HG02571 (cell line): ENCODE results near the gene ZNF839.
"Not testable (repeated sequence)": the region's sequence is repeated elsewhere in the genome, so short reads cannot be mapped to it uniquely, and the experiment has no call there.

Experiments used
- ATAC-seq: cut with Tn5 transposase; IDR thresholded peaks from one replicate; pipeline ENCODE4 v1.9.1; 2021; ENCODE audit warnings: mild to moderate bottlenecking, moderate library complexity; ENCODE audit not compliant: unreplicated experiment

Gene ZNF839

DNA sequence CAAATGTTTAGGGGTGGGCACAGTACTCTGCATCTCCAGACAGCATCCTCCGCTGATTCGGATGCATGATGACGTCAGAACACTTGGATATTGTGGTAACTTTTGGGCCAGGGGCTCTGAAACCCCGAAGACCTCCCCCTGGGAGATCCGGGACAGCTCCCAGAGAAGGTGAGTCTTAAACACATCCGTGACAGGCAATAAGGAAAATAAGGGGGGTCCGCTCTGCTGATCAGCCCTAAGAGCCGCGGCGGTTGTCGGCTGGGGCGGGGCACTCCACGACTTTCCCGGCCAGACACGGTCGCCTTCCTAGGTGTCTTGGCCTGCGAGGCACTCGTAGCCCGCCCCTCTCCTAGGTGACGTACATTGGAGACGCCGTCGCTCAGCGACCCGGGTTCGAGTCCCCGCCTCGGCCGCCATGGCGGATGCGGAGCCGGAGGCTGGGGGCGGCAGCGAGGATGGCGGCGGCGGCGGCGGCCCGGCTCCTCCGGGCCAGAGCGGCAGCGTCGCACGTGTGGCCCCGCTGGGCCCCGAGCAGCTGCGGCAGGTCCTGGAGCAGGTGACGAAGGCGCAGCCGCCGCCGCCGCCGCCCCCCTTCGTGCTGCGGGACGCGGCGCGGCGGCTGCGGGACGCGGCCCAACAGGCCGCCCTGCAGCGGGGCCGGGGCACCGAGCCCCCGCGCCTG, at the start of gene ZNF839:
ZNF839 (plus strand) TSS at position 396 of the 682 bp plus-strand sequence; CDS start at position 416, 20 bp downstream.
- peak; percentile 47 for ATAC-seq

DNA sequence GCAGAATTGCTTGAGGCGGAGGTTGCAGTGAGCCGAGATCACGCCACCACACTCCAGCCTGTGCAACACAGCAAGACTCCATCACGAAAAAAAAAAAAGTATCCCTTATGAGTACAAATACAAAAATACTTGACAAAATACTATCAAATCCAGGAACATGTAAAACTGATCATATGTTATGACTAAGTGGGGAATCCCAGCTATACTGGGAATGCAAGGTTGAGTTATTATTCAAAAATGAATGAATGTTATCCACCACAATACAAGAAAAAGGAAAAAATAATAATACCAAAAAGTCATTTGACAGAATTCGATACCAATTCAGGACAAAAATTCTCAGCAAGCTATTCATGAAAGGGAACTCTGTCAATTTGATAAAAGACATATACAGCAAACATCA, 47.2 kb upstream of the ZNF839 start:
- ATAC-seq = no peak

DNA sequence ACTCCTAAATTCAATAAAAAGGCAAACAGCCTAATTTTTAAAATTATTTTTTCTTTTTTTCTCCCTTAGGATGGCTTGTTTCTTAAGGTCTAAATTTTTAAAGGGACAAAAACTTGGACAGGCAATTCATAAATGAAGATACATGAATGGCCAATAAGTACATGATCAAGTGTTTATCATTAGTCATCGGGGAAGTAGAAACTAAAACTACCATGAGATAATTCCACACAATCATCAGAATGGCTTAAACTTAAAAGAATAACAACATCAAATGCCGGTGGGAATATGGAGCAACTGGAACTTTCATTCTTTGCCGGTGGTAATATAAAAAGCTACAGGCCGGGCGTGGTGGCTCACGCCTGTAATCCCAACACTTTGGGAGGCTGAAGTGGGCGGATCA, 43.7 kb upstream of the ZNF839 start:
- no peak for ATAC-seq

DNA sequence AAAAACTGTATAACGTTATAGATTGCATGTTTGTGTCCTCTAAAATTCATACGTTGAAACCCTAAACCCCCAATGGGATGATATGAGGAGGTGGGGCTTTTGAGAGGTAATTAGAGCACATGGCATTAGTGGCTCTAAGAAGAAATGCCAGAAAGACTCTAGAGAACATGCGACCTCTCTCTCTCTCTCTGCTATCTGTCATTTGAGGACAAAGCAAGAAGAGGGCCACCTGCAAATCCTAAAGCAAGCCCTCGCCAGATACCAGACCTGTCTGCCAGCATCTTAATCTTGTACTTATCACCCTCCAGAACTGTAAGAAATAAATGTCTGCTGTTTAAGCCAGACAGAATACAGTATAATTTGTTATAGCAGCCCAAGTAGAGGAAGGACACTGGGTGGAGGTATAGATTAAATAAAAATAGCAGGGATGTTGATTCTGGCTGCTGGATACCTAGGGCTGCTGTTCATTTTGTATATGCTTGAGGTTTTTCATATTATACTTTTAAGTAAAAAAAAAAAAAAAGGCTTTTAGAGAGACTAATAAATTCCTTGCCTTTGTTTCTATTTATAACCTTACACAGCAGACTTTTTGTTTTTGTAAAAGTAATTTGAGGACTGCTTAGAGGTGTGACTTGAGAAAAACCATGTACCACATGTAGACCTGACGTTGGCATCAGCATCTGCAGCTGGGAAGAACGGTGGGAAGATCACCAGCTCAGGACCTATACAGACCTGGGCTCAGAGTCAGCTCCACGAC, 41.5 kb upstream of the ZNF839 start:
- ATAC-seq = no peak

DNA sequence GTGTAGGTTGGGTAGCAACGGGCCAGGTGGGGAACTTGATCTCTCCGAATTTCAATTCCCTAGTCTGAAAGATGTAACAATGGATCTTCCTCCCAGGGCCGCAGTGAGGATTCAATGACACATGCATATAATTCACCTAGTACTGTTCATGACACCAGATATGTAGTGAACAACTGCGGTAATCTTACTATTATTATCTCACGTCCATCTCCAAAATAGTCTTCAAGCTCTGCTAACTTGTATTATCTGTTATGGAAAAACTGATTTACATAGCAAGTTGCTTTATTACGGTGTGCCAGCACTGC, 41.0 kb upstream of the ZNF839 start:
- no peak for ATAC-seq

DNA sequence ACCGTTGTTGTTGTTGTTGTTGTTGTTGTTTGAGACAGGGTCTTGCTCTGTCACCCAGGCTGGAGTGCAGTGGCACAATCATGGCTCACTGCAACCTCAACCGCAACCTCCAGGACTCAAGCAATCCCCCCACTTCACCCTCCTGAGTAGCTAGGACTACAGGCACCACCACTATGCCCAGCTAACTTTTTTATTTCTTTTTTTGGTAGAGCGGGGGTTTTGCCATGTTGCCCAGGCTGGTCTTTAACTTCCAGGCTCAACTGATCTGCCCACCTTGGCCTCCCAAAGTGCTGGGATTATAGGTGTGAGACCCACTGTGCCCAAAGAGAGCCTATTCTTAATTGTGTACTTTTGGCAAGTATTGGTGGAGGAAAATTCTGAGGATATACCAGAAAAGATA, 40.3 kb upstream of the ZNF839 start:
- ATAC-seq = no peak

DNA sequence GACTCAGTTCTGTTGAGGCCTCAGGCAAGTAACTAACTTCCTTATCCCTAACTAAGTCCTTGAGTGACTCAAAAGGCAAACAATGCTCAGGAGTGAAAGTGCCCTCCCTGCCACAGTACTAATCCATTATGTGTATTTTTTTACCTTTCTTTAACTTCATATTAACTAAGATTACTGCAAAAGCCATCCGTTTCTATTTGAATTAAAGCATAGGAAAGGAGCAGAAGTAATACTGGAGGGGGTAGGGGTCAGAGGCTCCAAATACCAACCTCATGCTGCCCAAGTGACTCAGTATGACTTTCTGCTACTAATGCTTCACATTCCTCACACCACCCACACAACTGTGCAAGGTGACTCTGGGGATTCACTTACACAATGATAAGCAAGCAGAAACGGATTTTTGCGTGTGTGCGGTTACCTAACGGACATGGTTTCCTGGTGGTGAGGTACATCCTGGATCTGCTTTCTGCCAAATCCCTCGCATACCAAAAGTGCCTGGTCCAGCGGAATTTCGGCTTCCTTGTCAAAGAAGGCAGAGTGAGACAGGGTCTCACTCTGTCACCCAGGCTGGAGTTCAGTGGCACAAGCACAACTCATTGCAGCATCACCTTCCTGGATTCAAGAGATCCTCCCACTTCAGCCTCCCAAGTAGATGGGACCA, 39.7 kb upstream of the ZNF839 start:
- no peak for ATAC-seq

DNA sequence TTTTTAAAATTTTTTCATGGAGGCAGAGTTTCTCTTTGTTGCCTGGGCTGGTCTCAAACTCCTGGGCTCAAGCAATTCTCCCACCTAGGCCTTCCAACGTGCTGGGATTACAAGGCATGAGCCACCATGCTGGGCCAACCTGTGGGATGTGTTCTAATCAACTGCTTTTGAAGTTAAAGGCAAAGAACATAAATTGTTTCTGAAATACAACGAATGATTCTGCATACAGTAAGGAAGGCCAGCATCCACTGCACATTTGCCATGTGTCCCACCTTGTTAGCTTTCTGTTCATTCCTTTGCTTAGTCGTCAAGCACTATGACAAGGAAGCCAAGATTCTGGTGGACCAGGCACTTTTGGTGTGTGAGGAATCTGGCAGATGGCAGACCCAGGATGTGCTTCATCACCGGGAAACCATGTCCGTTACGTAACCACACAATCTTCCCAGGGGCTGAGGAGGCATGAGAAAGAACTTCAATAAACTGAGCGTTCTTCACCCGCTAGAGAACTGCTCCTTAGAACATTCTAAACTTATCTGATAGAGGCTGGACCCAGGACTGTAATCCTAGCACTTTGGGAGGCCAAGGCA, 39.1 kb upstream of the ZNF839 start:
- no peak for ATAC-seq

DNA sequence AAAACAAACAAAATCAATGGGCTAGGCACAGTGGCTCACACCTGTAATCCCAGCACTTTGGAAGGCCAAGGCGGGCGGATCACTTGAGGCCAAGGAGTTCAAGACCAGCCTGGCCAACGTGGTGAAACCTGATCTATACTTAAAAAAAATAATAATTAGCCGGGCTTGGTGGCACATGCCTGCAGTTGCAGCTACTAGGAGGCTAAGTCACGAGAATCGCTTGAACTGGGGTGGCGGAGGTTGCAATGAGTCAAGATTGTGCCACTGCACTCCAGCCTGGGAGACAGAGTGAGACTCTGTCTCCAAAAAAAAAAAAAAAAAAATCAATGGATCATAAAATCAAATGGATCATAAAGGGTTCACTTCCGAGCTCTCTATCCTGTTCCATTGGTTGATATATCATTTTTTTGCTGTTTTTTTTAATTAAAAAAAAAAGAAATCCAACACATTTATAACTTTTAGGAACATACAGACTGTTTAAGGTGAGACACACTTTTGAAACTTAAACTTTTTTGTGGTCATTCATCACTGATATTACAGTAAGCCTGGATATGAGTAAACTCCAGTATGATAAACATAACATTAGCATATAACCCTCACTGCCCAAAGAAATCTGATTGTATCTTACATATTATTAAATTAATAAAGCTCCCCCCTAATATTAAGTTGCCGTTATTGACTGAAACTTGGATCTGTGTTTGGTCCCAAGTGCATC, 36.6 kb upstream of the ZNF839 start:
- ATAC-seq = no peak

DNA sequence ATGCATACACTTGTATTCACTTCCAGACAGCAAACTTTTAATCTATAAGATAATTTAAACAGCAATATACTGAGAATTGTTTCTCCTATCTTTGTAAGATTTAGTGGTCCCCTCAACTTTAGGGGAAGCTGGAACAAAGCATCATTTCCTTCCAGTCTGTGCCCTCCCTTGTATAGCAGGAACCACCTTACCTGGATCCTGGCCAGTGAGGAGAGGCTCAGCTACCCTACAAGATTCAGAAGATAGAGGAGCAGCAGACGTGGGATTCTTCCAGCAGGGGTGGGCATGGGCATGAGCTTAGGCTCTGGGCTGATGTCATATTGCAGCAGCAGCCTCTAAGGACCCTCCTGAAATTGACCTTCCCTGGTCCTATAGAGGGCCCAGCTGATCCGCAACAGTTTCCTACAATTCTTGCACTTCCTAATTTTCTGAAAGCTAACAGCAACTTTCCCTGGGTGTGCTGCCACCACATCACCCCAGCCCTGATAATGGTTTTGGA, 35.9 kb upstream of the ZNF839 start:
- no peak for ATAC-seq

DNA sequence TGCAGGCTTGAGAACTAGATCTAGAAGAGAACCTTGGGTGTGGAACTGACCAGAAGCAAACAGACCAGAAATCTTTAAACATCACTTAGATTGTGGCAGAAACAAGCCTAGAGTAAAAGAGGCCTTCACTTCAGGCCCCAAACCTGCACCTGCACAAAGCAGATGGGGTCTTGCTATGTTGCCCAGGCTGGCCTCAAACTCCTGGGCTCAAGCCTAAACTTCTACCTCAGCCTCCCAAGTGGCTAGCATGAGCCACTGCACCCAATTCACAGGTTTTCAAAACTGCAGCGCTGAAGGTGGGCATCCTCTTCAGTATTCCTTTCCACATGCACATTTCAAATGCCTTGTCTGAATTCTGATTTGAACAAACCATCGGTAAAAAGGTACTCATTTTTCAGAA, 34.4 kb upstream of the ZNF839 start:
- ATAC-seq = no peak

DNA sequence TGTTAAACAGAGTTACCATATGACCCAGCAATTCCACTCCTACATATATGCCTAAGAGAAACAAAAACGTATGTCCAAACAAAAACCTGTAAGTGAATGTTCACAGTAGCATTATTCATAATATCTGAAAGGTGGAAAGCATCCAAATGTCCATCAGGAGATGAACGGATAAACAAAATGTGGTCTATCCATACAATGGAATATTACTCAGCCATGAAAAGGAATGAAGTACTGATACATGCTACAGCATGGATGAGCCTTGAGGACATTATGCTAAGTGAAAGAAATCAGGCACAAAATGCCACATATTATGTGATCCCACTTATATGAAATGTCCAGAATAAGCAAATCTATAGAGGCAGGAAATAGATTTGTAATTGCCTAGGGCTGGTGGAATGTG, 31.4 kb upstream of the ZNF839 start:
- ATAC-seq = no peak

DNA sequence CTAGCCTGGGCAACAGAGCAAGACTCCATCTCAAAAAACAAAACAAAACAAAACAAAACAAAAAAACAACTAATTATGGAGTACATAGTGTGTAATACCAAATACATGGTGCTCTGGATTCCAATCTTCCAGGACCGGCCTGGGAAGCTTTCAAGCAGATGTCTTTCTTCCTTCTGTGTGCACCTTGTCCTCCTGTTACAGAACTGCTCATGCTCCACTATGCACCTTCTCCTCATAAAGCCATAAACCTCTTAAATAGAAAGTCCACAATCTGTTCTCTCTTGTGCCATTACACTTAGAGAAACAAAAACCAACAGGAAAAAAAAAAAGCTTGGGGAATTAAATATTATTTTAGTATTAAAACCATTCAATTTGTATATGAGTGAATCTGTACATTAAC, 27.1 kb upstream of the ZNF839 start:
- ATAC-seq = no peak

DNA sequence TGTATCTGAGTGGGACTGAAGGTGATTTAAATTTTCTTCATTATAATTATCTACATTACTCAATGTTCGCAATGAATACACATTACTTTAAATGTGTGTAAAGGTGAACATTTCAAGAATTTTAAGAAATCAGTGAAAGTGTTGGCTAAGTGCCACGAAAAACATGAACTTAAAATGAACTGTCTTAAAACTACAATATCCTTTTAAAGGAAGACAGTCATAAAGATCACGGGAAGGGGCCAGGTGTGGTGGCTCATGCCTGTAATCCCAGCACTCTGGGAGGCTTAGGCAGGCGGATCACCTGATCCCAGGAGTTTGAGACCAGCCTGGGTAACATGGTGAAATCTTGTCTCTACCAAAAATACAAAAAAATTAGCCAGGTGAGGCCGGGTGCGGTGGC, 25.8 kb upstream of the ZNF839 start:
- no peak for ATAC-seq

DNA sequence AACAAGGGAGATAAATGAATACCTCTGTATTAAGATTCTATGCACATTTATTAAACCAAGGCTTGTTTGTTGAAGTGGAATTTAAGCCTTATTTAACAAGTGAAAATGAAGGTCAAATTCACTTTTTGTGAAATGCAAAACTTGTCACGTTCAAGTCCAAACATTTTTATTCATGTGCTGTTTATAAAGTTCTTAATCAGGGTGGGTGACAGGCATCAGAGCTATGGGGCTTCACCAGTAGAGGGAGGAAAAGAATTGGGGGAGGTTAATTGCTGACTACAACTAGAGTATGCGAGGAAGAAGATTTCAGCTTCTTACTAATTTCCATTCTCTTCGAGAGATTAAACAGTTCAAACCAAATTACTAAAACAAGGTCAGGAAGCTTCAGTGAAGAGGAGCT, 24.3 kb upstream of the ZNF839 start:
- no peak for ATAC-seq

DNA sequence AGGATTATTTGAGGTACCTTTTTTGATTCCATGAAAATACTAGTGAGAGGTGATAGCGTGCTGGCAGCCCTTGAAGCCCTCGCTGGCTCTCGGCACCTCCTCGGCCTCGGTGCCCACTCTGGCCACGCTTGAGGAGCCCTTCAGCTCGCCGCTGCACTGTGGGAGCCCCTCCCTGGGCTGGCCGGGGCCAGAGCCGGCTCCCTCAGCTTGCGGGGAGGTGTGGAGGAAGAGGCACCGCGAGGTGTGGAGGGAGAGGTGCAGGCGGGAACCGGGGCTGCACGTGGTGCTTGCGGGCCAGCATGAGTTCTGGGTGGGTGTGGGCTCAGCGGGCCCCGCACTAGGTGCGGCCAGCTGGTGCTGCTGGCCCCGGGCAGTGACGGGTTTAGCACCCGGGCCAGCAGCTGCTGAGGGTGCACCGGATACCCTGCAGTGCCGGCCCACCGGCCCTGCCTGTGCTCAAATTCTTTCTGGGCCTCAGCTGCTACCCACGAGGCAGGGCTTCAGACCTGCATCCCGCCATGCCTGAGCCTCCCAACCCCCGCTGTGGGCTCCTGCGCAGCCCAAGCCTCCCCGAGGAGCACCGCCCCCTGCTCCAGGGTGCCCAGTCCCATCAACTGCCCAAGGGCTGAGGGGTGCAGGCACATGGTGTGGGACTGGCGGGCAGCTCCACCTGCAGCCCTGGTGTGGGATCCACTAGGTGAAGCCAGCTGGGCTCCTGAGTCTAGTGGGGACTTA, 21.9 kb upstream of the ZNF839 start:
- no peak for ATAC-seq

DNA sequence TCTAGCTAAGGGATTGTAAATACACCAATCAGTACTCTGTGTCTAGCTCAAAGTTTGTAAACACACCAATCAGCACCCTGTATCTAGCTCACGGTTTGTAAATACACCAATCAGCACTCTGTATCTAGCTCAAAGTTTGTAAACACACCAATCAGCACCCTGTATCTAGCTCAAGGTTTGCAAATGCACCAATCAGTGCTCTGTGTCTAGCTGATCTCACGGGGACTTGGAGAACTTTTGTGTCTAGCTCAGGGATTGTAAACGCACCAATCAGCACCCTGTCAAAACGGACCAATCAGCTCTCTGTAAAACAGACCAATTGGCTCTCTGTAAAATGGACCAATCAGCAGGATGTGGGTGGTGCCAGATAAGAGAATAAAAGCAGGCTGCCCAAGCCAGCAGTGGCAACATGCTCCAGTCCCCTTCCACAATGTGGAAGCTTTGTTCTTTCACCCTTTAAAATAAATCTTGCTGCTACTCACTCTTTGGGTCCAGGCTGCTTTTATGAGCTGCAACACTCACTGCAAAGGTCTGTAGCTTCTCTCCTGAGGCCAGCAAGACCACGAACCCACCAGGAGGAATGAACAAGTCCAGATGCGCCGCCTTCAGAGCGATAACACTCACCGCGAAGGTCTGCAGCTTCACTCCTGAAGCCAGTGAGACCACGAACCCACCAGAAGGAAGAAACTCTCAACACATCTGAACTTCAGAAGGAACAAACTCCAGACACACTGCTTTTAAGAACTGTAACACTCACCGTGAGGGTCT, 21.1 kb upstream of the ZNF839 start:
- ATAC-seq = not testable (repeated sequence)

DNA sequence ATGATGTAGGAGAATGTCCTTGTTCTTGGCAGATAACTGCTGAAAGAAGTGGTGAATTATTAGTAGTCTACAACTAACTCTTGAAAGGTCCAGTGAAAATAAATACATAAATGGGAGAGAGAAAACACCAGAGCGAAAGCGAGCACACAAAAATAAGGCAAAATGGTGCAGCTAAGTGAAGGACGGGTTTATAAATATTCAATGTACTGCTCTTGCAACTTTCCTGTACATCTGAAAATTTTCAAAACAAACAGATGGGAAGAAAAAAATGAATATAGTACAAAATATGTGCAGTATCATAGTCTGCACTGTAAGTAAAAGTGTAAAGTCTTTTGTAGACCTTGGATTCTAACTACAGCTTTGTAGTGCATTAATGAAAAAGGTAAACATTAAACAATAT, 15.9 kb upstream of the ZNF839 start:
- ATAC-seq = no peak

DNA sequence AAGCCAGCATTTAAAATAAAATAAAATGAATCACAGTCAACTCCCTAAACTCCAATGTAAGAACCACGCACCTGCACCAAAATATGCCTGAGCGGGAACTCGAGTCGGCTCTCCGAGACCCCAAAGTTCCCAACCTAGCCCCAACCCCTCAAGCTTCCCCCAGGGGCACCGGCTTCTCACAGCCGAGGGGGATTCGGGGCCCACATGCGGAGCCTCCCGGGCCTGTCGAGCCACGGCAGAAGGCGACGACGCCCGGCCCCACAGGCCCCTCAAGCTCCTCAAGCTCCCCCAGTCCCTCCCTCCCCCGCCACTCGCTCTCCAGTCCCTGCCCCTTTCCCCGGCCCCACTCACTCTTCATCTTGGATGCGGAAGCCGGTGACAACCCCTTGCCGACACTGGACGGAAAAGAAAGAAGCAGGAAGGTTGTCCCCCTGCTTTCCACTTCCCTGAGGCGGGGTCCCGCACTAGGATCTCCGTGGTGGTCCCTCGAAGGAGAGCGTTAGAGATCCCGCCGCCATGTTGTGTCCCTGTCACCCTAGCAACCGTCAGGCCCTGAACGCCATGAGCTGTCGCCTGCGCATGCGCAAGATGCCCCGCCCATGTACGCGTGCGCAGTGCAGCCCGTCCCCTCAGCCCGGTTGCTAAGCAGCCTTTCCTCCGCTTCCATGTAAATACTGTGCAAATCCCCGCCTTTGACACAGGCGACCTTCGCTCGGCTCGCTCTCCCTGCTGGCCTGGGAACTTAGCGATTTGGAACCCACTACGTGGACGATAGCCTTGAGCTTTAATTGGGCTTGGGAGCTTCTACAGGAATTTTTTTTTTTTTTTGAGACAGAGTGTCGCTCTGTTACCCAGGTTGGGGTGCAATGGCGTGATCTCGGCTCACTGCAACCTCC, 14.7 kb upstream of the ZNF839 start, which contains the start of gene MOK:
MOK (minus strand) TSS at position 554 of the 896 bp plus-strand sequence; CDS start at position 358, 196 bp downstream.
- ATAC-seq = peak; percentile 91
